ENCODE measurements around the gene ARHGEF28.

GRCh38 chr5:73780302-73781080, 154.5 kb downstream of the ARHGEF28 start:
- TF ChIP-seq CTCF (IDR thresholded peaks at IDR 0.05) (no peak), POLR2A (IDR thresholded peaks at IDR 0.05) (no peak)
